ENCODE measurements around the gene MGRN1.

Gene MGRN1

DNA sequence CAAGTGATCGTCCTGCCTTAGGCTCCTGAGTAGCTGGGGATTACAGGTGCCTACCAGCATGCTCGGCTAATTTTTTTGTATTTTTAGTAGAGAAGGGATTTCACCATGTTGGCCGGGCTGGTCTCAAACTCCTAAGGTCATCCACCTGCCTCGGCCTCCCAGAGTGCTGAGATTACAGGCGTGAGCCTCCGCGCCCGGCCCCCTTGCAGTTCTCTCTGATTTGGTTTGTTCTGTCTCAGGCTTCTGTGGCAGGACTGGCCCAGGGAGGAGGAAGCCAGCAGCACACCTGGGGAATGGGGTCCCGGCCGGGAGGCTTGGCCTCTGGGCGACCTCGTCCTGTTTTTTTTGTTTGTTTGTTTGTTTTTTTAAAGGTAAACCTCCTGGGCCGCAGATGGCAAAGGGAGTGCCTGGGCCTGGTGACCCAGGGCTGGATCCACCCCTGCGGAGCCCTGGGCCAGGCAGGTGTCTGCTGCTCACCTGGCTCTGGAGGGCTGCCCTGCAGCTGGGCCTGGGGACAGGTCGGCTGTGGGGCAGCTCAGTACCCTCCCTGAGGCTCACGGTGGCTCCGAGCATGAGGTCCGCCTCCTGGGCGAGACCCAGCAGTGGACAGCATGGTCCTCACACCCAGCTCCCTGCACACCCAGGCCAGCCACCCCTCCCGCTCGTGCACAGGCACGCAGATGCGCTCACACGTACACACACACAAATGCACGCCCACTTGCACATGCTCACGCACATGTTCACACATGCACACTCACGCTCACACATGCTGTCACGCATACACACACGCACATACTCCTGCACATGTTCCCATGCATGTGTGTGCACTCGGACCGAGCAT is 65.5 kb downstream of the MGRN1 start:
- DNase-seq, result no peak

DNA sequence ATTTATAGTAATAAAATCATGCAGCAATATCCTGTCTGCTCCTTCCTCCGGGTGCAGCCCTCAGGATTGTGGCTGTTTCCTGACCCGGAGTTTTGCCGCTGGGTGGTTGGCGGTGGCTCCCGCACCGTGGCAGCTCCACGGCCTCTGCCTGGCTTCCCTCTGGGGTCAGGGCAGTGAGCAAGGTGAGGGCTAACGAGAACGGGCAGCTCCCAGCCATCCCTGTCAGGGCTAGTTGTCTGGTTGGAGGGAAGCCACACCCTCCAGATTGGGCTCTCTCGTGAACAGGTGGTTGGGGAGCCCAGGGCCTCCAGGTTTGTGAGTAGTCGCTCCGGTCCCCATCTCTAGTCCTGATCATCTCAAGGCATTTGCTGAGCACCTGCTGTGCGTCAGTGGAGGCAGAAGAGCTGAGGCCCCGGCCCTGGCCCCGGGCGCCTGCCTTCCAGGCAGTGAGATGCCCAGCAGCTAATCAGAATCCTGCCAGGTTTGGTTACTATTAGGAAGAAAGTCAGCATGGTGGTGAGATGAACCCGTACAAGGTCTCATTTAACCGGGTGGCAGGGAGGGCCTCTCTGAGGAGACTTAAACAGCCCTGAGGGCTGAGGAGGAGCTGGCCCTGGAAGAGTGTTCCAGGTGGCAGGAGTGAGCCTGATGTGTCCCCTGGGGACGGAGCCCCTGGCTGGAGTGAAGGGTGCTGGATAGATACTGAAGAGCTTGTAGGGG is 66.5 kb downstream of the MGRN1 start:
- no peak for DNase-seq

DNA sequence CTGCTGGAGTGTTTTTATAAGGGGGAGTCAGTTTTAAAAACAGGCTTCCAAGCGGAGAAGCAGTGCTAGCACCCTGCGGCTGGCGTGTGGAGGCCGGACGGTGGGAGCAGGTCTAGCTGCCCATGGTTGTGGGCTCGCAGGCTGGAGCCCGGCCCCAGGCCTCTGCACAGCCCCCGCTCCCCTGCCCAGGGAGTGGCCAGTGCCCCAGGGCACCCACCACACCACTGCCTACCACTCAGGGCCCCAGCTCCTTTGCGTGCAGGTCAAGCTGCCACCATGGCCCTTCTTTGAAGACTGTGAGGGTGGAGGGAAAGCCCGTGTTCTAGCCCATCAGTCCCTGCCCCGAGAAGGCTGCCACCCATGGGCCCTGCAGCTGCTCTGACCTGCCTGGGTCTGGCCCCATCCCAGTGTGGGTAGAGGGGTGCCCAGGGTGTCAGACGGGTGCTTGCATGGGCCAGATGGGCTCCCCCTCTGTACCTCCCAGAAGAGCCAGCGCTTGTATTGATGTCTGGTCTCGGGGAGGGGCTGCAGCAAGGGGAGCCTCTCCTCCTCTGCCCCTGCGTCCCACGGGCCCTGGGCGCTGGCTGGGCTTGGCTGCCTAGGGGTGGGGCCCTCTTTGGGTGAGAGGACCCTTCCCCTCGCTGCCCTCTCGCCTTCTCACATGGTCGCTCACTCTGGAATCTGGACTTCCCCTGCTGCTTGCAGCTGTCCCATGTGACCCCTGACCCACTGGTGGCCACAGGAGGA is 67.2 kb downstream of the MGRN1 start:
- DNase-seq, result no peak

DNA sequence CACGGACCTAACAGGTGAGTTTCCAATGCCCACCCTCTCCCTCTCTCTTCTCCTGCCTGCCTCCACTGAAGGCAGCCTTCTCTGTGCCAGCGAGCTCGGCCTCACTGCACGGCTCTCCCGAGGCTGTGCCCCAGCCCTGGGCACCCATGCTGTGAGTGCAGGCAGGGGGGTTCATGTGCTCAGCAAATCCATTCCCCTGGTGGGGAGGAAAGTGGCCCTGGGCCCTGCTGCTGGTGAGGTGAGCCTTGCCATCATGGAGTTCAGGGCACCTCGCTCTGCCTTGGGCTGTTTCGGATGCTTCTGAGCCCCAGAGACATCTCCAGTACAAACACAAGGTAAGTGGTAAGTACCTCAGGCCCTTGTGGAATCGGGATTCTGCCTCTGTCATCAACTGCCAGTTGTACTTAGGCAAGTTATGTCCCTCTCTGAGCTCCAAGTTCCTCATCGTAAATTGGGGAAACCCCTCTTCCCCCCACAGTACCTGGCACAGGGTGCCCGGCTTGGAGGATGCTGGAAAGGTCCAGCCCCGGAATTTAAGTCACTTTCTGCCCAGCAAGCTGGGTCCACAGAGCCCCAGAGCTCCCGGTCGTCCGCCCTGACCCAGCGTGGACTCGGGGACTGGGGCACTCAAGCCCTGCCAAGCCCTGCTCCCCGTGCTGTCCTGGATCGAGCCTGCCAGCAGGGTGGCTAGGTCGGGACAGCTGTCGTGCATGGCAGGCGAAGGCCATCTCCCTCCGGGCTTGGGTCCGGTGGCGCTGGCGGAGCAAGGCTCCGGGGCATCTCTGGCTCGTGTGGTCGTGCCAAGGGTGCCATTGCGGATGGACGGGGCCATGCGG is 68.1 kb downstream of the MGRN1 start:
- DNase-seq, result no peak

DNA sequence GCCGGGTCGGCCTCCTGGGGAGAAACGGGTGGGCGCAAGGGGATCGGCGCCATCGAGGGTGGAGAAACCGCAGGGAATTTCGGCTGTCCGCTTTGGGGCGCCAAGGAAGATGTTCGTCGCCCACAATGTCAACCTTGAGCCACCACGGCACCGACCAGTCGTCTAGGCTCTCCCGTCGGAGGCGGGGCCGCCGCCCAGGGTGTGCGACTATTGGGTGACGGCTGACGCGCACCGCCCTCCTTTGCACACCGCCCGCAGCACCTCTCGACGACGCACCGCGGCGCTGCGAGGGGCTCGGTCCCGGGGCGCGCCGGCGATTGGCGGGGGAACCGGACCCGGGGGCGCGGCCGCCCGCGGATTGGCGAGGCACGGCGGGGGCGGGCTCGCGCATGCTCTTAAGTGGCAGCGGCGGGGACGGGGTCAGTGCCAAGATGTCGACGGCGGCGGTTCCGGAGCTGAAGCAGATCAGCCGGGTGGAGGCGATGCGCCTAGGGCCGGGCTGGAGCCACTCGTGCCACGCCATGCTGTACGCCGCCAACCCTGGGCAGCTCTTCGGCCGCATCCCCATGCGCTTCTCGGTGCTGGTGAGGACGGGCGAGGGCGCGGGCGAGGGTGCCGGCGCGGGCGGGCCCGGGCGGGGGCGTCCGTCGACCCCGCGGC is 68.8 kb downstream of the MGRN1 start, which contains the start of gene NUDT16L1:
Gene NUDT16L1, plus strand, starts transcription at position 267 of the 660 bp plus-strand sequence. Its CDS starts 165 bp downstream, at position 432.
- DNase-seq, result peak; percentile 94

DNA sequence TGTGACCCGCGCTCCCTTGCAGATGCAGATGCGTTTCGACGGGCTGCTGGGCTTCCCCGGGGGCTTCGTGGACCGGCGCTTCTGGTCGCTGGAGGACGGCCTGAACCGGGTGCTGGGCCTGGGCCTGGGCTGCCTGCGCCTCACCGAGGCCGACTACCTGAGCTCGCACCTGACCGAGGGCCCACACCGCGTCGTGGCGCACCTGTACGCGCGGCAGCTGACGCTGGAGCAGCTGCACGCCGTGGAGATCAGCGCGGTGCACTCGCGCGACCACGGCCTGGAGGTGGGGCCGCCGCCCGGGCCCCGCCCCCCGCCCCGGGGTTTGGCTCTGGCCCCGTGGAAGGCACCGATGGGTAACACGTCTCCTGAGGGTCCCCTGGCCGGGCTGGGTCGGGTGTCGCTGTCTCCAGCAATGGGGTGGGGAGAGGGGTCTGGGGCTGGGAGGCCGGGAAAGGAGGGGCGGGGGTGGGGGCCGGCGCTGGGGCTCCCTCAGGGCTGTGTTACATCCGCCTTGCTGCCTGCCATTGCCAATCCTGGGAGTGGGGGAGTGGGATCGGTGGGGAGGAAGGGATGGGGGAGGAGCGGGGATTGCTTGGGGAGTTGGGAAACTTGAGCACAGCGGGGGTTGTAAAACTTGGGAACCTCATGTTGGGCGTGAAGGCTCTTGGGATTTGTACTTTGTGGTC is 69.5 kb downstream of the MGRN1 start:
- no peak for DNase-seq

DNA sequence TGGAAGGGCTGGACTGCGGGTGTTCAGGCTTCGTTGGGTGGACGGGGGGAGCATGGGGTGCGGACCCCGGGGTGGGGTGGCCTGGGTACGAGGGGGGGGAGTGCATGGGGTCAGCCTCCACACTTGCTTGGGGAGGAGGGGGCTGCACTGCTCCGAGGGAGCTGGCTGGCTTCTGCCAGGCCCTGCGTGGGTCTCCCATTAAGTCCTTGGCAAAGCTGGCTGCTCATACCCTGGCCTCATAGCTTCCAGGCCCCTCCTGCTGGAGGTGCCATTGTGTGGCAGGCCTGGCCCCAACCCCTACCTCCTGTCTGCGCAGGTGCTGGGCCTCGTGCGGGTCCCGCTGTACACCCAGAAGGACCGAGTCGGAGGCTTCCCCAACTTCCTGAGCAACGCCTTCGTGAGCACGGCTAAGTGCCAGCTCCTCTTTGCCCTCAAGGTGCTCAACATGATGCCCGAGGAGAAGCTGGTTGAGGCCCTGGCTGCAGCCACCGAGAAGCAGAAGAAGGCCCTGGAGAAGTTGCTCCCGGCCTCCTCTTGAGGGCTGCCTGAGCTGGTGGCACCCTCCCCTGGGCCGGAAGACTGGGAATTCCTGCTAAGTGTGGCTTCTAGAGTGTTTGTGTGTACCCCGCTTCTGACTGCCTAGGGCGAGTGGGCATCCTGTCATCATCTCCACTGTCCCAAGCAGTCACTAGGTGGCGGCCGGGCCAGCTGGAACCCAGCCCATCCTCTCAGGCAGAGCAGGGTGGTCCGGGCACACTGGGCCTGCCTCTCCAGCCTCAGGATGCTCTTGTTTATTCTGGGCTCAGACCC is 70.2 kb downstream of the MGRN1 start:
- no peak for DNase-seq

DNA sequence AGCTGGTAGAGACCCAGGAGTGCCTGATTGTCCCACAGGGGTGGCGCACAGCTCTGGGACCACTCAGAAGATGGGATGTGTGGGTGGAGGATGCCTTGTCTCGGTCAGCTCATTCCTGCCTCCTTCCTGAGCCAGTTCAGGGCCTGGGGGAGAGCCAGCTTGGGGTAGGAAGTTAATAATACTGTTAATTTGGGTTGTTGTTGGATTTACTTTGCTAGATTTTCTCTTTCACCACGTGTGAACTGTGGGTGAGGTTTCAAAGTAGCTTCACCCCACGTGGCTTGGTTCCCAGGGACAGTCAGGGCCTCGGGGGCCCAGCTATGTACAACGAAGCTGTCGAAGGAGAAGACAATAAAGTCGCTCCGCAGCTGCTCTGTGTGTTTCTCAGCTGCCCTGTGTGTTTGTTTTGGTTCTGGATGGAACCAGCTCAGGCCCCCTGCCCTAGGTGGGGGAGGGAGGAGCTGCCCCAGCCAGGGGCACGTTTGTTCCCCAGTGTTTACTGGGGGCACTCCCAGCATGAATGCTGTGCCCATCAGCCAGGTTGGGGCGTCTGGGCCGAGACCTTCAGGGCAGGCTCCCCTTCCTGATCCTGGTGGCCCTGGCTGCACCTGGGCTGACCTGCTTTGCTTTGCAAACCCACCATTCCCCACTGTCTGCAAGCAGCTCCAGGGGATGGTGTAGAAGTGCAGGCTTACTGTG is 71.0 kb downstream of the MGRN1 start:
- no peak for DNase-seq

DNA sequence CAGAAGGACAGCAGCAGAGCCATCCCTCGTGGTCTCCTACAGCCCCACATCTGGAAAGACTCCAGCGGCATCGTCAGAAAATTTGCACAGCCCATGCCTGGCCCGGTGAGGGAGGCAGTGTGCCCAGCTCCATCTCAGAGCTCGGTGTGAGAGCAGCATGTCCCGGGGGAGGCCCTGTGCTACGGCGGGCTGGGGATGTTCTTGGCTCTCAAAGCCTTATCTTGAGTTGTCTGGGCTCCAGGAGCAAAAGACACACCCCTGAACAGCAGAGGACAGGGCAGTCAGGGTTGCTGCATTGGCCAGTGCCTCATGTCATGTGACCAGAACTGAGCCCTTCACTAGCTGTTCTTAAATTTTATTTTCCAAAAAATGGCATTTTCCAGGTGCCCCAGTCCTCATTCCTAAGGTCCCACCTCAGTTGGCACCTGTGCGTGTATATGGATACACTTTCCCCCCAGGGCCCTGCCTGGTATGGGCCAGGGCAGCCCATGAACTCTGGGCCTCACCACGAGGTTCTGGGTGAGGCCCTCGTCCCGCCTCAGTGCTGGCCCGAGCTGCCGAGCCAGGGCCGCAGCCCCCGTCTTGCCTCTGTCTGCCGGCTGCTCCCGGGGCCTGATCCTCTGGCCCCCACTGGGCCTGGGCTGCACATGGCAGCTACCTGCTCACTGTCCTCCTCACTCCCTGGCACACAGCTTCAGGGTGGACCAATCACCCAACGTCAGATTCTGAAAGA is 71.7 kb downstream of the MGRN1 start:
- no peak for DNase-seq

DNA sequence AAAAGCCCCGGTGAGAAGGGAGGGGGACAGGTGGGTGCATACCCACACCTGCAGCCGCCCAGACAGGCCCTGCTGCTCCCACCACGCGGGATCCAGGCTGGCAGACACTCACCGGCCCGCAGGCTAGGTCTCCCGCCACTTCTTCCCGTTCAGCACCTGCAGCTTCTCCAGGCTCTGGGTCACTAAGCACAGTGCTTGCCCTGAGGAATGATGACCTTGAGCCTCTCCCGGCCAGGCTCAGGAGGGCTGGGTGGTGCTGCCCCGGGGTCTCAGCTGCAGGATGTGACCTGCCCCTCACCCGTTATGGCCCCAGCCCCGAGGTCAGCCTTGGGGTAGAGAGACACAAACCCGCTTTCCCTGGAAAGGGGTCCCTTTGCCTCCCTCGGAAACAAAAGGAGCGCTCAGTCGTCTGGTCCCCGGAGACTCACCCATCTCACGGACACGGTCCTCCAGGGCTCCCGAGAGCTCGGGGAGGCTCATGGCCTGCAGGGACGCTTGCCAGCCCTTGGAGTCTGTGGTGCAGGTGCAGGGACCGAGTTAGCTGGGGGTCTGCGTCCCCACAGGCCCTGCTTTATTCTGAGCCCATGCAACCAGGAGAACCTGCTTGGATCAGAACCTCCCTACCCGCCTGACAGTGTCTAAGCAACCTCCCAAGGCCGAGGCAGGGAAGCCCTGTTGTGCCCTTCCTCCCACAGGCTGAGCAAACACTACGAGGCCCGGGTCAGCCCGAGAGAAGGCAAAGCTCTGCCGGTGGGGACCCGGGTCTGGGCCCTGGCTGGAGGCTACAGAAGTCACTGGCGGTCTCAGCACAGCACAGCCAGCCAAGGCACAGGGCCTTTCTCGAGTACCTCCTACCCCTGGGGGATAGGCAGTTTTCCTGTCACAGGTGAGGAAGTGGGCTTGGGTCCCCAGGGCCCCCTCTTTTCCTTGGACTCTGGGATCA is 72.5 kb downstream of the MGRN1 start:
- DNase-seq, result no peak

DNA sequence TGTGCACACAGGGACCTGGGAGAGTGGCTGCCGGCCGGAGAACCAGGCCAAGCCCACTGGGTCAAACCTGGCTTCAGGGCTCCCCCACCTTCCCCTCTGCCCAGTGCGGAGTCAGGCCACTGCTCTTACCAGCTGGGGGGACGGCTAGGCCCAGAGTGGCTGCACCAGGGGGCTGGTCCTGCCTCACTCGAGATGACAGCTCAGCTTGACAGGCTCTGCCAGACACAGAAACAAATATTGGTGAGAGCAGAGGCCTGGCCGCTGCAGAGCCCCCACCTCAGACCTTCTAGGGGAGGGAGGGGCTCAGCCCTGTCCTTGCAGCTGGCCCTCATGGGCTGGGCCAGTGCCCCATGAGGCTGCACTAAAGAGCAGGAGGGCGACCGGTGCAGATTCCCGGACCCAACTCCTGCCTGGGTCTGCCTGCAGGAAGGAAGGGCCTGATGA is 73.2 kb downstream of the MGRN1 start:
- DNase-seq, result no peak

DNA sequence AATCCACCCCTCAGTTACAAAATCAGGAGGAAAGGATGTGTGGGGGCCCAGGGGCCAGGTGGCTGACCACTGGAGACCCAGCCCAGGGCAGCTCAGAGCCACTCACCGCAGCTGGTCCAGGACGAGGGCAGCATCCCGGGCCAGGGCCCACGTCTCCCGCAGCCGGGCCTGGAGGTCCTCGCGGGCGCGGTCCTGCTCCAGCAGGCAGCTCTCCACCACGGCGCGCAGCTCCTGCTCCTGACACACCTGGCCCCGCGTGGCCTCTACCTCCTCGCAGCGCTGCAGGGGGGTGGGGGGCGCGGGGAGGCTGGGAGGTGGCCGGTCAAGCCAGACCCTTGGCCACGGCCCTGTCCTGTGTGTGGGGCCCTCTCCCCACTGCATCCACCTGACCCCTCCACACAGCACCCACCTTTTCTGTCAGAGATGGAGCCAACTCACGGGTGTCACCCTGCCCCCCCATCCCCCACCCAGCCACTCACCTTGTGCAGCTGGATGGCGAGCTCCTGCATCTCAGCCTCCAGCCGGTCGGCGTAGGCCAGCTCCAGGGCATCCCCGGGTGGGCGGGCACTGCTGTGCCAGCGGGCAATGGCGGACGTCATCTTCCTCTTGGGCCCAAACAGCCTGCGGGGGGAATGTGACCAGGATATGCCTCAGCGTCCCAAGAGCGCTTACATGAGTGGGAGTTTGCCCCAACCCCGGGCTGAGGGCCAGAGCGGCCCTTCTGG is 73.9 kb downstream of the MGRN1 start:
- DNase-seq, result no peak

DNA sequence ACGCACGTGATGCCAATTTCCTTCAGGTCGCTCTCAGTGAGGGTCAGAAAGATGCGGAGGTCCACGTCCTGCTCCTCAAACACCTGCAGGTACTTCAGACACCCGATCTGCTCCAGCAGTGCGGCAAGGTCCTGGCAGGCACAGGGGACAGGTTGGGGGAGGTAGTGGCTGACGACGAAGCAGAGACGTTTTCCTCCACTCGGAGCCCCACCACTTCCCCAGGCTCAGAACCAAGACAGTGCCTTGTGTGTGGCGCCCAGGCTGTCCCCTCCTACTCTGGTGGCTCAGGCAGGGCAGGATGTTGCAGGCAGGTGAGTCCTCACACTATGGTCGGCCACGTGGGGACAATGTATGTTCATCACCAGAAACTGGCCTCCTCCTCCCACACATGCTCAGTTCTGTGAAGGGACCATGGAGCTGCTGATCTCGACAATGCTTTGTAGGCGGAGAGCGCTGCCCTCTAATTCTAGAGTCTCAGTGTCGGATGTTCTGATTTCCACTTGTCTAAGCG is 74.5 kb downstream of the MGRN1 start:
- no peak for DNase-seq

DNA sequence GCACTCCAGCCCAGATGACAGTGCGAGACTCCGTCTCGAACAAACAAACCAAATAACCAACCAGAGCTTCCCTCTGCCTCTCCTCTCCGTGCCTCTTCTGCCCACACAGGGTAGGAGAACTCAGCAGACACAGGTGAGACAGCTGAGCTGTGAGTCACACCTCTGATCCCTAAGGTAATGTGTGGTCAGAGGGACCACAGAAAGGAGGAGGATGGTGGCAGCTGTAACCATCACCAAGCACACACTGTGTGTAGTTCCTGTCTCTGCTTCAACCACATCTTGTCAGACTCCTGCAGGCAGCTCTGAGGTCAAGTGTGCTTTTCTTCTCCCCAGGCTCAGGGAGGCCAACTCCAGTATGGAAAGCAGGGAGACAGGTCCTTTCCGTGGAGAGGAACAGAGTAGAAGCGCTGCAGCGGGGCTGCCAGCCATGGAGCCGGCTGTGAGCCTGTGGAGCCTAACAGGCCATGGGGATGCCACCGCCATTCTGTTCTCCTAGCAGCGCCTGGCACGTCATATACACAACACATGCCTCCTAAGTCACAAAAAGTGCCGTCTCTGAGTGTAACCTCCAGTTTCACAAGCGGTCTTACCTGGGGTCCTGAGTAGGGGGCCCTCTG is 75.9 kb downstream of the MGRN1 start:
- no peak for DNase-seq

DNA sequence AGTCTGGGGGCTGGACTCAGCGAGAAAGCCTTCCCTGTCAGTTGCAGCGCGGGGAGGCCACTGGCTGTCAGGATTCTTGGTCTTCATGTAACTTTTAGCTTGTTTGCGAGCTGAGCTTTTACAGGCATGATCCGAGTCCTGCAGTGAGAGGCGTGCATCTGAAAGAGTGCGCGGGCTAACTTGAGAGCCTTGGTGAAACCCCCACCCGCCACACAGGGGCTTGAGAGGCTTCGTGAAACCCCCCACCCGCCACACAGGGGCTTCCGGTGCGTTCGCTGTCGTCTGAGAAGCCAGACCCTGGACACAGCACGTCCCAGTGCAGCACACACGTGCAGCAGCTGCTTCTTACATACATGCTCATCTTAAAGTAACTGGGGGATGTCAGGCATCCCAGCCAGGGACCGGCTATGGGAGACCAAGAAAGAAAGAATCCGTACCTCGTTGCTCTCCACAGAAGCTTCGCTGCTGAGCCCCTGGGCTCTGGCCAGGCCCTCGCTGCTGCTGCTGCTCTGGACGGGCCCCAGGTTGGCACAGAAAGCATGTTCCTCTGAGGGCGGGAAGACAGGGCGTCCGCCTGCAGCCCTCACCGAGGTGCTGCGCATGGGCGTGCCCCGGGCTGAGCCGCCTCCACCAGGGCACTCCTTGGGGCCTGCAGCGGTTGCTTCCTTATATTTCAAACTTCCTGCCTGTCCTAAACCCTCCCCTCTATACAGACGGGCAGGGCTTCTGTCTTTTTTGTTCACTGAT is 76.5 kb downstream of the MGRN1 start:
- DNase-seq, result no peak
